Activated effector memory CD4-positive, alpha-beta T cell treated with Interleukin-2 at 50 U/mL for 16 hours (primary cell): ENCODE measurements around the gene MAT2B.

ENCODE experiments used
- DNase-seq: peaks from one replicate; pipeline ENCODE4 v3.0.0-alpha.2; 2020

MAT2B gene

GRCh38 chr5:163505368-163506094, at the start of gene MAT2B:
Gene MAT2B, plus strand, starts transcription at chr5:163505619. Its CDS starts 68 bp downstream, at chr5:163505687.
- DNase-seq, result peak; percentile 94

GRCh38 chr5:163456029-163456589, 49.3 kb upstream of the MAT2B start:
- no peak for DNase-seq

- no peak for DNase-seq
Measured at GRCh38 chr5:163456840-163457239, 48.6 kb upstream of the MAT2B start.

GRCh38 chr5:163458778-163459385, 46.5 kb upstream of the MAT2B start:
- no peak for DNase-seq

GRCh38 chr5:163459462-163459818, 46.0 kb upstream of the MAT2B start:
- no peak for DNase-seq

GRCh38 chr5:163459819-163460561, 45.4 kb upstream of the MAT2B start, which contains the start of gene NUDCD2:
Gene NUDCD2, minus strand, starts transcription at chr5:163460102. Its CDS starts 52 bp downstream, at chr5:163460050.
- peak; percentile 89 for DNase-seq

- no peak for DNase-seq
Measured at GRCh38 chr5:163460562-163461171, 44.8 kb upstream of the MAT2B start, which contains the start of gene HMMR. Gene HMMR, plus strand, starts transcription at chr5:163460632. Its CDS starts 61 bp downstream, at chr5:163460693.

- DNase-seq, result no peak
Measured at GRCh38 chr5:163463063-163463435, 42.4 kb upstream of the MAT2B start.

GRCh38 chr5:163467682-163468081, 37.7 kb upstream of the MAT2B start:
- DNase-seq, result no peak

- DNase-seq, result no peak
Measured at GRCh38 chr5:163473635-163474243, 31.7 kb upstream of the MAT2B start.

GRCh38 chr5:163475411-163475810, 30.0 kb upstream of the MAT2B start:
- no peak for DNase-seq

- DNase-seq, result no peak
Measured at GRCh38 chr5:163478126-163478981, 27.1 kb upstream of the MAT2B start.

- DNase-seq, result no peak
Measured at GRCh38 chr5:163478982-163479271, 26.5 kb upstream of the MAT2B start.

GRCh38 chr5:163489055-163489744, 16.2 kb upstream of the MAT2B start:
- DNase-seq, result no peak

GRCh38 chr5:163489745-163490075, 15.7 kb upstream of the MAT2B start:
- DNase-seq, result no peak

GRCh38 chr5:163496286-163496685, 9.1 kb upstream of the MAT2B start:
- no peak for DNase-seq

- DNase-seq, result no peak
Measured at GRCh38 chr5:163497315-163497714, 8.1 kb upstream of the MAT2B start.

- no peak for DNase-seq
Measured at GRCh38 chr5:163498886-163499285, 6.5 kb upstream of the MAT2B start.

GRCh38 chr5:163502521-163502920, 2.9 kb upstream of the MAT2B start:
- DNase-seq, result no peak

- DNase-seq, result no peak
Measured at GRCh38 chr5:163503106-163504078, 2.0 kb upstream of the MAT2B start.
